OCI-LY3 (cell line): ENCODE measurements around the gene RERE.

Experiments used
- H2AFZ ChIP-seq: fragments of 200-600, 300-600 bp; shearing (Covaris generic); 2 replicates; pipeline ENCODE4 v1.6.0; 2014; ENCODE audit warnings: antibody characterized with exemption, low read depth, low read length
- H3K27ac ChIP-seq: fragments of 200-600, 300-600 bp; sonication (generic); 2 replicates; pipeline ENCODE4 v1.5.1; 2014; ENCODE audit warnings: mild to moderate bottlenecking, low read length, moderate library complexity, mixed read lengths
- H3K27me3 ChIP-seq: fragments of 200-600, 300-600 bp; sonication (generic); 2 replicates; pipeline ENCODE4 v1.6.1; 2014; ENCODE audit warnings: low read depth, low read length, mixed read lengths
- H3K36me3 ChIP-seq: fragments of 200-600, 300-600 bp; sonication (generic); replicated peaks from 2 replicates; pipeline ENCODE3; 2014; ENCODE audit warnings: low read depth, low read length, mixed read lengths
- H3K4me1 ChIP-seq: fragments of 300-600, 200-600 bp; sonication (generic); 2 replicates; pipeline ENCODE4 v1.6.1; 2014; ENCODE audit warnings: low read length, mixed read lengths
- H3K4me2 ChIP-seq: fragments of 200-600, 300-600 bp; sonication (generic); 2 replicates; pipeline ENCODE4 v1.6.1; 2014; ENCODE audit warnings: low read length, mixed read lengths
- H3K4me3 ChIP-seq: fragments of 300-600, 200-600 bp; sonication (generic); 2 replicates; pipeline ENCODE4 v1.5.1; 2014; ENCODE audit warnings: antibody characterized with exemption, mild to moderate bottlenecking, low read length, moderate library complexity
- H3K79me2 ChIP-seq: fragments of 300-600, 200-600 bp; shearing (Covaris generic); 2 replicates; pipeline ENCODE4 v1.6.1; 2014; ENCODE audit warnings: mild to moderate bottlenecking, low read length, mixed read lengths
- H3K9ac ChIP-seq: fragments of 300-600, 200-600 bp; shearing (Covaris generic); 2 replicates; pipeline ENCODE4 v1.6.0; 2014; ENCODE audit warnings: mild to moderate bottlenecking, low read length, moderate library complexity
- H3K9me3 ChIP-seq: fragments of 200-600, 300-600 bp; shearing (Covaris generic); 2 replicates; pipeline ENCODE4 v1.6.1; 2014; ENCODE audit warnings: low read length, mixed read lengths; ENCODE audit not compliant: insufficient read depth
- H4K20me1 ChIP-seq: fragments of 200-600, 300-600 bp; sonication (generic); 2 replicates; pipeline ENCODE4 v1.6.1; 2016; ENCODE audit warnings: low read length, mixed read lengths; ENCODE audit not compliant: insufficient read depth
- CTCF ChIP-seq: fragments of 200-600, 300-600 bp; sonication (generic); IDR thresholded peaks from 2 replicates; pipeline ENCODE4 v1.5.1; 2014; ENCODE audit warnings: antibody characterized with exemption, low read length, low read depth
- EZH2phosphoT487 ChIP-seq: fragments of 200-600 bp; shearing (Covaris generic); IDR thresholded peaks from 2 replicates; pipeline ENCODE4 v1.6.1; 2018; ENCODE audit warnings: antibody characterized with exemption, mixed run types, low read depth

Gene RERE

GRCh38 chr1:8863794-8864233 is 46.4 kb upstream of the RERE start:
- Histone ChIP-seq H3K4me1 (no peaks in the 10 kb centered on the region), H2AFZ (no peak overlapping the region), H3K79me2 (peaks cover 17% of the 10 kb centered on the region), H3K36me3 (peaks cover 76% of the 10 kb centered on the region), H3K27me3 (no peaks in the 10 kb centered on the region), H3K27ac (no peak overlapping the region), H3K9me3 (no peaks in the 10 kb centered on the region), H4K20me1 (peaks cover 86% of the 10 kb centered on the region), H3K9ac (no peak overlapping the region), H3K4me3 (no peak overlapping the region), H3K4me2 (no peak overlapping the region)
- TF ChIP-seq CTCF = no peak
- no peak for TF ChIP-seq EZH2phosphoT487

- TF ChIP-seq EZH2phosphoT487 (no peak), CTCF (no peak)
- H3K9ac ChIP-seq = no peak overlapping the region
- peaks cover 77% of the 10 kb centered on the region for H3K36me3 ChIP-seq
- peaks cover 87% of the 10 kb centered on the region for H4K20me1 ChIP-seq
- no peak overlapping the region for H3K4me2 ChIP-seq
- H2AFZ ChIP-seq = no peak overlapping the region
- no peak overlapping the region for H3K27ac ChIP-seq
- no peak overlapping the region for H3K4me3 ChIP-seq
- no peaks in the 10 kb centered on the region for H3K9me3 ChIP-seq
- H3K4me1 ChIP-seq = no peaks in the 10 kb centered on the region
- H3K79me2 ChIP-seq = peaks cover 15% of the 10 kb centered on the region
- H3K27me3 ChIP-seq = no peaks in the 10 kb centered on the region
Measured at GRCh38 chr1:8863138-8863537, 45.7 kb upstream of the RERE start.

DNA sequence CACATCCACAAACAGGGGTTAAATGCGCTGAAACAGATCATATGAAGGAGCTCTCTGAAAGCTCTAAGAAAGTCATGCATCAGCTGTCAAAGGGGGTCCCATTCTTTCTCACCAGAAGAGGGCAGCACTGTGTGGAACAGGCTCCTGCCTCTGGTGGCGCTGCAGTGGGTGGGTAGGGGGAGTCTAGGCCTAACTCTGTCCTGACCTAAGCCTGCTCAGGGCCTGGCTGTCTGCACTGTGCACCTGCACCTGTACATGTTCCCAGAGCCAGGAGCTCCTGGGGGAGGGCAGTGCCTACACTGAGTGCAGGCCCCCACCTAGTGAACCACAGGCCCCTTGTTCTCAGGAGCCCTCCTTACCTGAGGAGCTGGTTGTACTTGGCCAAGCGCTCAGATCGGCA is 45.1 kb upstream of the RERE start:
- peak; percentile 44 for TF ChIP-seq CTCF
- TF ChIP-seq EZH2phosphoT487 = no peak
- Histone ChIP-seq H3K4me1 (no peaks in the 10 kb centered on the region), H3K9me3 (no peaks in the 10 kb centered on the region), H4K20me1 (peaks cover 84% of the 10 kb centered on the region), H3K27ac (no peak overlapping the region), H3K9ac (no peak overlapping the region), H3K79me2 (peaks cover 11% of the 10 kb centered on the region; the same call in 1 of the 2 replicates), H3K4me3 (no peak overlapping the region), H2AFZ (no peak overlapping the region), H3K27me3 (no peaks in the 10 kb centered on the region), H3K4me2 (no peak overlapping the region), H3K36me3 (peaks cover 72% of the 10 kb centered on the region)

GRCh38 chr1:8860738-8861516 is 43.5 kb upstream of the RERE start:
- Histone ChIP-seq H4K20me1 (peaks cover 72% of the 10 kb centered on the region), H3K4me2 (no peak overlapping the region), H3K9ac (no peak overlapping the region), H2AFZ (no peak overlapping the region), H3K4me1 (no peaks in the 10 kb centered on the region), H3K79me2 (peaks cover 8% of the 10 kb centered on the region; the same call in 1 of the 2 replicates), H3K4me3 (no peak overlapping the region), H3K27me3 (no peaks in the 10 kb centered on the region), H3K36me3 (peaks cover 68% of the 10 kb centered on the region), H3K27ac (no peak overlapping the region), H3K9me3 (no peaks in the 10 kb centered on the region)
- TF ChIP-seq EZH2phosphoT487 = no peak
- no peak for TF ChIP-seq CTCF
